GM12801 (cell line): ENCODE measurements around the gene PPP2R1B.

Experiments used
- CTCF ChIP-seq: IDR thresholded peaks from one replicate; pipeline ENCODE4 v1.5.1; 2011; ENCODE audit warnings: control low read depth; ENCODE audit not compliant: insufficient read length; ENCODE audit errors: extremely low read depth

PPP2R1B gene

GRCh38 chr11:111741751-111742150 is 24.4 kb downstream of the PPP2R1B start:
- TF ChIP-seq CTCF: no peak

- no peak for TF ChIP-seq CTCF
Measured at GRCh38 chr11:111739299-111739698, 26.9 kb downstream of the PPP2R1B start.

GRCh38 chr11:111737444-111738210 is 28.6 kb downstream of the PPP2R1B start:
- TF ChIP-seq CTCF: no peak

- no peak for TF ChIP-seq CTCF
Measured at GRCh38 chr11:111736621-111737443, 29.4 kb downstream of the PPP2R1B start.

GRCh38 chr11:111736181-111736590 is 30.0 kb downstream of the PPP2R1B start:
- TF ChIP-seq CTCF: no peak

- no peak for TF ChIP-seq CTCF
Measured at GRCh38 chr11:111735262-111736116, 30.7 kb downstream of the PPP2R1B start.

GRCh38 chr11:111734954-111735261 is 31.3 kb downstream of the PPP2R1B start:
- no peak for TF ChIP-seq CTCF
